Fibroblast of peridontal ligament (primary cell): Measurements from ENCODE around the gene EWSR1.
A peak's percentile ranks its signal among the peaks of the same experiment; 100 is the strongest.

Experiments
- DNase-seq: peaks from one replicate; pipeline ENCODE4 v3.0.0-alpha.2; 2010; ENCODE audit errors: extremely low read depth

EWSR1 gene

GRCh38 chr22:29306835-29307595, 38.9 kb downstream of the EWSR1 start:
- DNase-seq: peak; percentile 58

- DNase-seq: no peak
These were observed 39.6 kb downstream of the EWSR1 start for GRCh38 chr22:29307596-29308147.

- no peak for DNase-seq
These were observed 40.2 kb downstream of the EWSR1 start for GRCh38 chr22:29308148-29308790.

- DNase-seq: peak; percentile 66
These were observed 40.8 kb downstream of the EWSR1 start for GRCh38 chr22:29308791-29309262.

GRCh38 chr22:29309332-29310064, 41.4 kb downstream of the EWSR1 start:
- DNase-seq: no peak

GRCh38 chr22:29310065-29310862, 42.2 kb downstream of the EWSR1 start:
- DNase-seq: no peak

- peak; percentile 96 for DNase-seq
These were observed 42.8 kb downstream of the EWSR1 start for GRCh38 chr22:29310863-29311339.

GRCh38 chr22:29311464-29312217, 43.6 kb downstream of the EWSR1 start:
- DNase-seq: no peak

GRCh38 chr22:29312218-29313125, 44.4 kb downstream of the EWSR1 start:
- DNase-seq: no peak

- DNase-seq: no peak
These were observed 45.1 kb downstream of the EWSR1 start for GRCh38 chr22:29313126-29313575.

GRCh38 chr22:29313576-29314466, 45.8 kb downstream of the EWSR1 start:
- no peak for DNase-seq

GRCh38 chr22:29314537-29315285, 46.6 kb downstream of the EWSR1 start:
- no peak for DNase-seq

GRCh38 chr22:29315286-29316140, 47.4 kb downstream of the EWSR1 start, which contains the start of gene RASL10A:
Gene RASL10A, minus strand, starts transcription at chr22:29315697. Its CDS starts 451 bp downstream, at chr22:29315246.
- no peak for DNase-seq

- no peak for DNase-seq
These were observed 48.2 kb downstream of the EWSR1 start for GRCh38 chr22:29316141-29316828.

- DNase-seq: no peak
These were observed 49.9 kb downstream of the EWSR1 start for GRCh38 chr22:29317827-29318454.
